ENCODE results near the gene NMNAT2. TPM values are rescaled to one million over a fixed set of nuclear protein-coding genes. Genes with fewer than 3 reads are reported as not detected.

The NMNAT2 gene
- total and polyA plus RNA-seq, 8 donors, result 0.42 to 4.9 (median 1.8) TPM

DNA sequence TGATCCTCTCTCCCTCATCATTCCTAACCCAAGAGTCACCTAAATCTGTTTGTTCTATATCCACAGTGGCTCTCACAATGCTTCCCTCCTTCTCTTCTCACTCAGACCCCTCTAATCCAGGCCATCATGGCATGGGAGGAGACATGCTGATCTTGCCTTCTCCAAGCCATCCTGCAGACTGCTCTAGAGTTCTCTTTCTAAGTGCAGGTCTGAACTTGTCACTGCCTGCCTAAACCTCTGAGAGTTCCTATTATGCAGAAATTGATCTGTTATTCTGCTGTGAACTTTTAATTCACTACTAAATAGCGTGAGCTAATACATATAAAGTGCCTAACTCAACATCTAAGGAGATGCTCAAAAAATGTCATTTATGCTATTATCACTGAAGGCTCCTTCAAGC, 205.3 kb downstream of the NMNAT2 start:
- ATAC-seq, result no peak
- Histone ChIP-seq H3K27me3 (no peaks in the 10 kb centered on the region), H3K27ac (no peak overlapping the region), H3K36me3 (no peaks in the 10 kb centered on the region), H3K4me3 (no peak overlapping the region), H3K9me3 (no peaks in the 10 kb centered on the region), H3K4me1 (no peaks in the 10 kb centered on the region)
- WGBS, 2 donors, result 76 to 82% methylated on average over 1 of the region's 1 CpG
- FAIRE-seq, result no peak
- intact Hi-C loops (cut with DNase I), result no loop called here
- no peak for DNase-seq
- TF ChIP-seq, protein P1, sequence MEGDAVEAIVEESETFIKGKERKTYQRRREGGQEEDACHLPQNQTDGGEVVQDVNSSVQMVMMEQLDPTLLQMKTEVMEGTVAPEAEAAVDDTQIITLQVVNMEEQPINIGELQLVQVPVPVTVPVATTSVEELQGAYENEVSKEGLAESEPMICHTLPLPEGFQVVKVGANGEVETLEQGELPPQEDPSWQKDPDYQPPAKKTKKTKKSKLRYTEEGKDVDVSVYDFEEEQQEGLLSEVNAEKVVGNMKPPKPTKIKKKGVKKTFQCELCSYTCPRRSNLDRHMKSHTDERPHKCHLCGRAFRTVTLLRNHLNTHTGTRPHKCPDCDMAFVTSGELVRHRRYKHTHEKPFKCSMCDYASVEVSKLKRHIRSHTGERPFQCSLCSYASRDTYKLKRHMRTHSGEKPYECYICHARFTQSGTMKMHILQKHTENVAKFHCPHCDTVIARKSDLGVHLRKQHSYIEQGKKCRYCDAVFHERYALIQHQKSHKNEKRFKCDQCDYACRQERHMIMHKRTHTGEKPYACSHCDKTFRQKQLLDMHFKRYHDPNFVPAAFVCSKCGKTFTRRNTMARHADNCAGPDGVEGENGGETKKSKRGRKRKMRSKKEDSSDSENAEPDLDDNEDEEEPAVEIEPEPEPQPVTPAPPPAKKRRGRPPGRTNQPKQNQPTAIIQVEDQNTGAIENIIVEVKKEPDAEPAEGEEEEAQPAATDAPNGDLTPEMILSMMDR (IDR thresholded peaks at IDR 0.05), result no peak

DNA sequence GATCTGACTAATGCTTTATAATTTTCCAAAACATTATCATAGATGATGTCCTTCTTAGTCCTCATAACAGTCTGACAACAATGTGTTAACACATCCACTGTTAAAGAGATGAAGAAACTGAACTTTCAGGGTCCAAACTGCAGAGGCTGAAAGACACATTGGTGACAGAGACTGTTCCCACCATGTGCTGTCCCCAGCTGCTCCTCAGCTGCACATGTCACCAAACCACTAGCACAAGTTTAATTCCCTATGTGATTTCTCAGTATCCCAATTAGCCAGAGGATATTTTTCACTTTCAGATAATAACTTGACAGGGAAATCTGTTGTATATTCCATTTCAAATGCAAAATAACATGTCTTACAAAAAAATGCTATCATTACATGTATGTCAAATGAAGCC, 207.5 kb downstream of the NMNAT2 start:
- DNase-seq (no peak), ATAC-seq (no peak), FAIRE-seq (no peak)
- H3K9me3 ChIP-seq, result no peaks in the 10 kb centered on the region
- H3K4me1 ChIP-seq, result no peaks in the 10 kb centered on the region
- no peak overlapping the region for H3K27ac ChIP-seq
- H3K4me3 ChIP-seq, result no peak overlapping the region
- H3K27me3 ChIP-seq, result no peaks in the 10 kb centered on the region
- intact Hi-C loops (cut with DNase I), result no loop called here
- TF ChIP-seq, protein P1 (IDR thresholded peaks at IDR 0.05), result no peak
- H3K36me3 ChIP-seq, result no peaks in the 10 kb centered on the region

DNA sequence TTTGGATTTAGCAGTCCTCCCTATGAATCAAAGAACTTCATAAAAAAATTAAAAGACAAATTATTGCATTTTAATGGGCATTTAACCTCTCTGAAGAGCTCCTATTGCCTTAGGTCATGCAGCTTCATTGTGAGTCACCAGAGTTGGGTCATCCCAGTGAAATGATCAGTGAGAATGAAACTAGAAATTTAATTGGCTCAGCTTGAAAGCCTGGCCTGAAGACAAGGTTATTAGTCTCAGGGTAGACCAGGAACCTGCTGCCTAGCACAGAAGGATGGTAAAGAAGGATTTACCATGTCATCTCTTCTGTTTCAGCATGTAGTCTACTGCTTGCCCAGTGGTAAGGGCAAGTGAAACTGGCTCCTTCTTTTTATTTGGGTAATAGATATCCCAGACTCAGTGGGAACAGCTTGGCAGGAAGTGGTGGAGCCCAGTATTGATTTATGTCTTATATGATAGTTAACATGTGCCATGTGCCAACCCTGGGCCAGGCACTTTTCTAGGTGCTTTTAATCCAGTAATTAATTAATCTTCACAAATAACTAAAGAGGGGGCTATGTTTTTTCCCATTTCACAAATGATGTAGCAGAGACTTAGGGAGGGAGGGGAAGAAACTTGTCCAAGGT, 208.5 kb downstream of the NMNAT2 start:
- no peak overlapping the region for H3K27ac ChIP-seq
- no peak for DNase-seq
- no peaks in the 10 kb centered on the region for H3K27me3 ChIP-seq
- FAIRE-seq, result no peak
- TF ChIP-seq, protein P1 (IDR thresholded peaks at IDR 0.05), result no peak
- intact Hi-C loops (cut with DNase I), result no loop called here
- no peaks in the 10 kb centered on the region for H3K36me3 ChIP-seq
- ATAC-seq, result peak in 2 of 4 donors; percentile 65 to 83
- no peaks in the 10 kb centered on the region for H3K4me1 ChIP-seq
- H3K9me3 ChIP-seq, result no peaks in the 10 kb centered on the region
- H3K4me3 ChIP-seq, result no peak overlapping the region

DNA sequence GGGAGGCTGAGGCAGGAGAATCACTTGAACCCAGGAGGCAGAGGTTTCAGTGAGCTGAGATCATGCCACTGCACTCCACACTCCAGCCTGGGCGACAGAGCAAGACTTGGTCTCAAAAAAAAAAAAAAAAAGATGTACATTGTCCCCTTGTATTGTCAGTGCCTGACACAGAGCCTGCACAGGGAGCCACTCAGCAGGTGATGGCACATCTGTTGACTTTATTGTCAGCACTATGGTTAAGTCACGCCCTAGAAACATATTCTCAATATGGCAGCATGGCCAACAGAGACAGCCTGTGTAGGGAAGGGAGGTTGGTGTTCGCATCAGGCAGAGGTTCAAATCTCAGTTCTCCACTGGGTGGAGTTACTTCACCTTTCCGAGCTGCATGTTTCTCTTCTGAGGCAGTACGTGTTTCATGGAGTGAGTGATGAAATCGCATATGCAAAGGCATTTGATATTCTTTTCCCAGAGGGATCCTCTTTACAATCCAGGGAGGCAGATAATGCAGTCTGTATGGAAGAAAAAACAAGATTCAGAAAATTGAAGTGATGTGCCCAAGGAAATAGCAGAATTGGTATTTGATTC, 211.6 kb downstream of the NMNAT2 start:
- Histone ChIP-seq H3K4me3 (no peak overlapping the region), H3K27ac (no peak overlapping the region), H3K27me3 (no peaks in the 10 kb centered on the region), H3K9me3 (no peaks in the 10 kb centered on the region), H3K36me3 (no peaks in the 10 kb centered on the region), H3K4me1 (no peaks in the 10 kb centered on the region)
- FAIRE-seq, result no peak
- WGBS, 2 donors, result 78 to 87% methylated on average over 6 of the region's 6 CpGs
- intact Hi-C loops (cut with DNase I), result no loop called here
- TF ChIP-seq, protein P1 (IDR thresholded peaks at IDR 0.05), result no peak
- no peak for DNase-seq
- ATAC-seq, result no peak

DNA sequence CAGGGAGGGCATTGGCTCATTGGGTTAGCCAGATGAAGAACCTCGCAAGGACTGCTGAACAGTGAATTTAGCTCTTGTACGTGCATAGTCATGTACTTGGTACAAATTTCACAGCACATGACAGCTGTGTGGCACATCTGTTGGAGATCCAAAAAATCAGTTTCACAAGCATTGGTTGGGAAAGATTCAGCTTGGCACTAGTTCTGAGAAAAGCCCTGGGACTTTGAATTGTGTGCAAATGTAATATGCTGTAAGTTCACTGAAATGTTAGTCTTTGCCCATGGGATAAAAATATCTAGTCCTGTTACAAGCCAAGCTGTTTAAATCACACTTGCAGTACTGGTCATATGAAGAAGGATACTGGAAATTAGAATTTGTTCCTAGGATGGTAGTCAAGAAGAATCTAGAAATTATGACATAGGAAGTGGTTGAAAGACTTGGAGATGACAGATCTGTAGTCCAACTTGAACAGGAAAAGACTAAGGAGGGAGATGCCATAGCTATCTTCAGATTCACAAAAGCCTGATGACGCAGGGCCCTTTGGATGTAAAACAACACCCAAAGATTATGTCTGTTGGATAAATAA, 212.9 kb downstream of the NMNAT2 start:
- WGBS, 2 donors, result 85 to 88% methylated on average over 3 of the region's 3 CpGs
- no peak overlapping the region for H3K27ac ChIP-seq
- H3K9me3 ChIP-seq, result no peaks in the 10 kb centered on the region
- ATAC-seq (peak in 1 of 4 donors; percentile 43), DNase-seq (no peak), FAIRE-seq (no peak)
- H3K4me1 ChIP-seq, result no peaks in the 10 kb centered on the region
- H3K36me3 ChIP-seq, result no peaks in the 10 kb centered on the region
- TF ChIP-seq, protein P1 (IDR thresholded peaks at IDR 0.05), result no peak
- intact Hi-C loops (cut with DNase I), result no loop called here
- no peak overlapping the region for H3K4me3 ChIP-seq
- H3K27me3 ChIP-seq, result no peaks in the 10 kb centered on the region

Measured in pancreas (tissue), 10 donors.